Measurements from ENCODE around the gene ARHGAP23. TPM values are rescaled to one million over a fixed set of nuclear protein-coding genes. Genes with fewer than 3 reads are reported as not detected.

ARHGAP23 gene
- total and polyA plus RNA-seq, 4 donors = 18.3 to 91.7 (median 39.2) TPM

- H3K36me3 ChIP-seq (ENCODE audit: control insufficient read depth in 4 of 4, insufficient read depth in 4 of 4, low read length in 4 of 4) = no peaks in the 10 kb centered on the region
- WGBS, 2 donors = 13 to 14% methylated on average over 6 of the region's 6 CpGs
- no peak overlapping the region for H3K27ac ChIP-seq (ENCODE audit: low read depth in 1 of 2, low read length in 1 of 2)
- DNase-seq (no peak), ATAC-seq (ENCODE audit: insufficient read depth, low FRiP score) (no peak)
- H3K27me3 ChIP-seq (ENCODE audit: control insufficient read depth in 3 of 3, insufficient read depth in 3 of 3, low read length in 2 of 3) = peaks cover 0 to 54% (median 46%) of the 10 kb centered on the region in 3 donors
- H3K9ac ChIP-seq (ENCODE audit: insufficient read depth in 1 of 2, low read length in 2 of 2) = no peak overlapping the region
- H3K4me1 ChIP-seq (ENCODE audit: control insufficient read depth in 5 of 5, insufficient read depth in 5 of 5, low read length in 5 of 5) = peaks cover 0 to 22% (median 9%) of the 10 kb centered on the region in 5 donors
- H3K4me3 ChIP-seq = no peak overlapping the region
- peaks cover 0 to 5% (median 0%) of the 10 kb centered on the region in 4 donors for H3K9me3 ChIP-seq (ENCODE audit: control insufficient read depth in 4 of 4, insufficient read depth in 3 of 4, low read length in 3 of 4)
- TF ChIP-seq CTCF (IDR thresholded peaks at IDR 0.05; ENCODE audit: control extremely low read depth, extremely low read depth) = no peak
These were observed 131.6 kb downstream of the ARHGAP23 start for GRCh38 chr17:38559880-38560230.

GRCh38 chr17:38560503-38561318, 132.4 kb downstream of the ARHGAP23 start:
- DNase-seq = peak in 2 of 3 donors; percentile 58 to 64
- no peak for TF ChIP-seq CTCF (IDR thresholded peaks at IDR 0.05; ENCODE audit: control extremely low read depth, extremely low read depth)
- WGBS, 2 donors = 18 to 31% methylated on average over 15 of the region's 15 CpGs

GRCh38 chr17:38561416-38562214, 133.4 kb downstream of the ARHGAP23 start:
- Histone ChIP-seq H3K27me3 (ENCODE audit: control insufficient read depth in 3 of 3, insufficient read depth in 3 of 3, low read length in 2 of 3) (peaks cover 0 to 71% (median 64%) of the 10 kb centered on the region in 3 donors), H3K4me3 (no peak overlapping the region), H3K9me3 (ENCODE audit: control insufficient read depth in 4 of 4, insufficient read depth in 3 of 4, low read length in 3 of 4) (peaks cover 0 to 5% (median 0%) of the 10 kb centered on the region in 4 donors), H3K27ac (ENCODE audit: low read depth in 1 of 2, low read length in 1 of 2) (no peak overlapping the region), H3K9ac (ENCODE audit: insufficient read depth in 1 of 2, low read length in 2 of 2) (no peak overlapping the region), H3K4me1 (ENCODE audit: control insufficient read depth in 5 of 5, insufficient read depth in 5 of 5, low read length in 5 of 5) (peaks cover 0 to 22% (median 9%) of the 10 kb centered on the region in 5 donors), H3K36me3 (ENCODE audit: control insufficient read depth in 4 of 4, insufficient read depth in 4 of 4, low read length in 4 of 4) (no peaks in the 10 kb centered on the region)
- no peak for ATAC-seq (ENCODE audit: insufficient read depth, low FRiP score)
- DNase-seq = no peak
- TF ChIP-seq CTCF (IDR thresholded peaks at IDR 0.05; ENCODE audit: control extremely low read depth, extremely low read depth) = no peak
- WGBS, 2 donors = 15 to 26% methylated on average over 63 to 105 of the region's 105 CpGs

More at GRCh38 chr17:38560503-38561318, 132.4 kb downstream of the ARHGAP23 start:
- peaks cover 0 to 22% (median 9%) of the 10 kb centered on the region in 5 donors for H3K4me1 ChIP-seq (ENCODE audit: control insufficient read depth in 5 of 5, insufficient read depth in 5 of 5, low read length in 5 of 5)
- H3K9me3 ChIP-seq (ENCODE audit: control insufficient read depth in 4 of 4, insufficient read depth in 3 of 4, low read length in 3 of 4) = peaks cover 0 to 5% (median 0%) of the 10 kb centered on the region in 4 donors
- H3K36me3 ChIP-seq (ENCODE audit: control insufficient read depth in 4 of 4, insufficient read depth in 4 of 4, low read length in 4 of 4) = no peaks in the 10 kb centered on the region
- H3K4me3 ChIP-seq = no peak overlapping the region
- no peak for ATAC-seq (ENCODE audit: insufficient read depth, low FRiP score)
- H3K27me3 ChIP-seq (ENCODE audit: control insufficient read depth in 3 of 3, insufficient read depth in 3 of 3, low read length in 2 of 3) = peaks cover 0 to 62% (median 55%) of the 10 kb centered on the region in 3 donors
- H3K9ac ChIP-seq (ENCODE audit: insufficient read depth in 1 of 2, low read length in 2 of 2) = no peak overlapping the region
- no peak overlapping the region for H3K27ac ChIP-seq (ENCODE audit: low read depth in 1 of 2, low read length in 1 of 2)

Other genes with a start within 250 kb of the ARHGAP23 start
- not detected for gene TBC1D3, start 235.9 kb upstream of the ARHGAP23 start, total RNA-seq
- gene TBC1D3, start 235.9 kb upstream of the ARHGAP23 start, polyA plus RNA-seq = not detected
- gene MRPL45, start 131.3 kb upstream of the ARHGAP23 start, total RNA-seq = 10 to 100 TPM; 23.4 to 36.0 TPM
- gene MRPL45, start 131.3 kb upstream of the ARHGAP23 start, polyA plus RNA-seq = 10 to 100 TPM; 16.3 to 22.8 TPM
- gene GPR179, start 84.5 kb upstream of the ARHGAP23 start, total RNA-seq = under 1 TPM; 0.17 to 0.31 TPM
- under 1 TPM; 0.03 to 0.06 TPM for gene GPR179, start 84.5 kb upstream of the ARHGAP23 start, polyA plus RNA-seq
- gene SOCS7, start 76.6 kb upstream of the ARHGAP23 start, total RNA-seq = 10 to 100 TPM; 12.0 to 23.6 TPM
- gene SOCS7, start 76.6 kb upstream of the ARHGAP23 start, polyA plus RNA-seq = 1 to 10 TPM; 6.5 to 8.3 TPM
- gene SRCIN1, start 177.5 kb downstream of the ARHGAP23 start, total RNA-seq = 10 to 100 TPM in 1 of 2 donors, 1 to 10 TPM in 1; 2.4 to 15.0 TPM
- gene SRCIN1, start 177.5 kb downstream of the ARHGAP23 start, polyA plus RNA-seq = 1 to 10 TPM; 1.5 to 2.5 TPM
- gene EPOP, start 246.5 kb downstream of the ARHGAP23 start, total RNA-seq = 1 to 10 TPM in 1 of 2 donors, under 1 TPM in 1; 0.40 to 2.8 TPM
- gene EPOP, start 246.5 kb downstream of the ARHGAP23 start, polyA plus RNA-seq = 1 to 10 TPM; 1.6 to 2.8 TPM